ENCODE measurements around the gene ZC3H18.

GRCh38 chr16:88553739-88554138 lies 16.5 kb upstream of the ZC3H18 start:
- TF ChIP-seq CTCF (IDR thresholded peaks at IDR 0.05) (no peak), POLR2A (IDR thresholded peaks at IDR 0.05) (no peak), POLR2AphosphoS5 (IDR thresholded peaks at IDR 0.05; ENCODE audit: insufficient read depth in 1 of 2, low read depth in 1 of 2) (no peak)
